Measurements from ENCODE around the gene TRABD2B.

TRABD2B gene

GRCh38 chr1:47903723-47904122 lies 93.5 kb downstream of the TRABD2B start:
- DNase-seq: no peak

DNA sequence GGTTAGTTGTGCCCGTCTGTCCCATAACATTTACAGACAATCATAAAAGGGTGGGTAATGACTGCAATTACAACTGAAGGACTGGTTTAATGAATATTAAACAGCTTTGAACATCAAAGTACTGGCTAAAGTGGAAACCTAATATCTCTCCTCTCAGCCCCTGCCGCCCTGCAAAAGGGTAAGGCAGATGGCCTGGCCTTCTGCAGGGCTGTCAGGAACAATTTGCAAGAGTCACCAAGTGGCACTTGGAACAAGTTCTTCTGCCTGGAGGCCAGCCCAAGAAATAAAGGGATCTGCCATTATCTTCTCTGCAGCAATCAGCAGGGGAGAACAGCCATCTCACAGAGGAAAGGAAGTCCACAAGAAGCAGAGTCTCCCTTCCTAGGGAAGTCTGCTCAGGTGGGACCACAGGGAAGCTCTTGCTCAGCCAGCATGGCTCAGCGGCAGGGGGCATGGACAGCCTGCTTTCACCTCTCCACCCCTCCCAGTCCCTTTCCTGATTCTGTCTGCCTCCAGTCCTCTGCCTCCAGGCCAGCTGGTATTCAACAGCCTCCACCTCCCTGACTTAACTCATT lies 96.1 kb downstream of the TRABD2B start:
- no peak for DNase-seq

DNA sequence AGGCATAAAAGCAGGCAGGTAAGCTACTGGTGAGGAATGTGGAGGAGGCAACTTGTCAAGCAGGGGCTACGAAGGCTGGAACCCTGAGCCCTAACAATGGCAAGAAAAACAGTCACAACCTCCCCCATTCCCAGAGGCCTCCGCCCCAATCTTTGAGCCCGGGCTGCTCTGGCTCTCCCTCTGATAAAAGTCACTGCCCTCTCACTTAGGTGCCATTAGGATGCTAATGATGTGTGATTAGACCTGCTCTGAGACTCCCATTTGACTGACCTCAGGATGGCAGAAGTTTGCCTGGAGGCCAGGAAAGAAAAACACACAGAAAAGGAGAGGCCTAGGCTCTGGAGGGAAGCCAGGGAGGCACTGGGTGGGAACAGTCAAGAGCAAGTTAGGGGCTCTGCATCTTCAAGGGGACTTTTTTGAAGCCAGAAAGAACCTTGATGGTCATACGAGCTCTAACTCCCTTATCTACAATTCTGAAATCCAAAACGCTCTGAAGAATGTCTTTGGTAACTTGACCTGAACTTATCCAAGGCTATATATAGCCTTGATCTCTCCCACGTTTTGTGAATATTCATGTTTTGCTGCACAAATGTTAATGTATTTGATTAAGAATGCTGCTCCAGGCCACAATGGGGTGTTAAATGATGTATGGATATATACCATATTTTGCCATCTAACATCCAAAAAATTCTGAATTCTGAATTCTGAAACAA lies 98.9 kb downstream of the TRABD2B start:
- DNase-seq: no peak

DNA sequence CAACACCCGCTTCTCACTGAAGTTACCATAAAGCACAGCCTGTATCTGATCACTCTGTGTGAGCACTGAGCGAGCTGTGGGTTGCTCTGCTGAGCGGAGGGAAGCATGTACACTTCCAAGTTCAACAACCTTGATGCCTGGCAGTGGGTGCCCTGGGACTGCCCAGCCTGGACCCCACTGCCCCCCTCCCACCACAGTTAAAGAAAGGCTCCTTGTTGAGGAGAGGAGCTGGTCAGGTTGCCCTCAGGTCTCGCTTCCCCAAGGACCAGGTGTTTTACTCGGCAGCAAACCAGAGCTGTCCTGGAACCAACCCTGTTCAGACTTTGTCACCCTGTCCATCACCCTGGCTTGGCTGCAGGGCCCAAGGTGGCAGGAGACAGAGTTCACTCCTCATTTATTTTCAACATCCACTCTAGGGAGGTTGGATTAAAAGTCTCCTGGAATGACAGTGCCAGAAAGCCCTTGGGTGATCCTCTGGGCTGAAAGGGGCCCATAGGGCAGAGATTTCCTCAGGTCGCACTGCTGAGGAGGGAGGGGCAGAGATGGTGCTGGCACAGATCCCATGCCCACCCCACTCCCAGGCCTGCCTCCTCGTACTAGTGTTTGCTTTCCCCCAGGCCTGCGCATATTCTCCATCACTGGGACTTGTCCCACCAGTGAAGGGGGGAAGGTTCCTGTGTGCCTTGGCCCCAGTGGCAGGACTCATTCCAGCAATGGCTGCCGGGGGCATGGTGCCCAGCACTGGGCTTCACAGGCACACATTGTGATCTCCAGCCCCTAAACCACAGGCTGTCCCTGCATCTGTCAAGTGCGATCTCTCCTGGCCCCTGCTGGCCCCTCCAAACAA lies 101.7 kb downstream of the TRABD2B start:
- no peak for DNase-seq

- DNase-seq: no peak
Observed at GRCh38 chr1:47894410-47895278, 102.5 kb downstream of the TRABD2B start.

- no peak for DNase-seq
Observed at GRCh38 chr1:47893412-47893811, 103.8 kb downstream of the TRABD2B start.

DNA sequence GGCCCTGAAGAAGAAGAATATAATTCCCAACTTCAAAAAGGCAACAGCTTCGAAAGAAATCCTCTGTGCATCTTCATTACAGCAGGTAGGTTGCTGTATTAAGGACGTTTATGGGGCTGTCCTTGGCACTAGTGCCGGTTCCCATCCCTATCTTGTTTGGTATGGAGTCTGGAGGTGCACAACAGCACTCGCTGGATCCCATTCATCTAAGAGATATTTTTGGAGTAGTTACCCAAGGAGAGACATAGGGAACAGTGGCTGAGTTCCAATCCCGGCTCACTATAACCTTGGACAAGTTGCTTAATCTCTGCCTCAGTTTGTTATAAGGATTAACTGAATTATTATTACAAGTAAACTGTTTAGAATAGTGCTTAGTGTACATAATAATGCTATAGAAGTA lies 106.4 kb downstream of the TRABD2B start:
- no peak for DNase-seq

GRCh38 chr1:47888294-47888629 lies 108.9 kb downstream of the TRABD2B start:
- no peak for DNase-seq

- no peak for DNase-seq
Observed at GRCh38 chr1:47887475-47888293, 109.5 kb downstream of the TRABD2B start.

- DNase-seq: no peak
Observed at GRCh38 chr1:47887060-47887459, 110.1 kb downstream of the TRABD2B start.

- DNase-seq: no peak
Observed at GRCh38 chr1:47886141-47886540, 111.0 kb downstream of the TRABD2B start.

GRCh38 chr1:47885062-47885830 lies 111.9 kb downstream of the TRABD2B start:
- no peak for DNase-seq

DNA sequence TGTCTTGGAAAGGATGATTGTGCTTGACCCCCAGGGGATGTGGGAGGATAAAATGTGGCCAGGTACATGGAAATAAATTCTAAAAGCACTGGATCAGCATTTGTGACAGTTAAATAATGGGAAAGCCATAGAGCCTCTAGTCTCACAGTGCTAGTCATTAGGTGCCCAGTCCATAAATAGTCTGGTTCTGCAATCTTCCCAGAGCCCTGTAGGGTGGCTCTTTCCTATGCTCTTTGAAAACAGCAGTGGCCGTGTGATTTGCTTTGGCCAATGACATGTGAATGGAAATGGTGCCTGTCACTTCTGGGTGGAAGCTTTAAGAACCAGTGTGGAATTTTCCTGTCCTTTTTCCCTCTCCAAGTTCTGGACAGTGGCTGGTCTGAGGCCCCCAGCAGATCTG lies 113.2 kb downstream of the TRABD2B start:
- no peak for DNase-seq

- DNase-seq: no peak
Observed at GRCh38 chr1:47881505-47882442, 115.4 kb downstream of the TRABD2B start.

GRCh38 chr1:47876587-47876963 lies 120.6 kb downstream of the TRABD2B start:
- no peak for DNase-seq

GRCh38 chr1:47875831-47876586 lies 121.2 kb downstream of the TRABD2B start:
- DNase-seq: no peak

DNA sequence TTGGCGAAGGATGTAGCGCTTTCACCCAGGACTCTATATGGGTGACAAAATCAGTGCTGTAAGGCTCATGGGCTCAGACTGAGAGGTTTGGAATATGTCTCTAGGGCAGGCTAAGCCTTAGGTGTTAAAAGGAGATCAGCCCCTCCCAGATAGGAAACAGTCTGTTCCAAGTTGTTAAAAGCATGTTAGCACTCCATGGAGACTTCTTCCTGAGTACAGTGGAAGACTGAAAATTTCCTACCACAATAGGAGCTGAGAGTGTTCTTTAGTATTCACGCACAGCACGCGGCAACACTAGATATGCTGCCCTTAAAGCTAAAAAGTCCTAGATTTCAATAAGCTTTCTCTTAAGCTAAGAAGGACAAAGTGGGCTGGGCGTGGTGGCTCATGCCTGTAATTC lies 122.1 kb downstream of the TRABD2B start:
- DNase-seq: no peak

DNA sequence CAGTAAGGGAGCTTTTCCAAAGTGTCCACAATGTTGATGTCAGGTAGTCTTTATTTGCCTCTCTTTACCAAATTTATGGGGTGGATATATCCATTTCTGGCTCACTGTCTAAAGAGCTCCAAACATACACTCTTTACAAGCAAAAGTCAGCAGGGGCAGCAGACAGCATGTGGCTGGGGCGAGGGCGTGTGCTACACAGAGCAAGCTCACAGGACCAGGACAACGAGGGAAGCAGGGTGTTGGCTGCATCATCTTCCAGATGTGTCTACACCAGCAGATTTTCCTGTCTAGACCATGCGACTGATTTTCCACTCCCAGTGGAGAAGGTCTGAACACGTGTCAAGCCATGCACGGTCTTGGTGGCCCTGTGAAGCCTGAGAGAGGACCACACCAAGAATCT lies 123.8 kb downstream of the TRABD2B start:
- DNase-seq: no peak

- no peak for DNase-seq
Observed at GRCh38 chr1:47872886-47873285, 124.3 kb downstream of the TRABD2B start.

Data from effector CD8-positive, alpha-beta T cell (primary cell).